Panc1 (cell line): Measurements from ENCODE around the gene PRTN3.

Source experiments
- SIN3A ChIP-seq: IDR thresholded peaks from 2 replicates; pipeline ENCODE4 v1.6.1; 2012; ENCODE audit warnings: low read depth, mild to moderate bottlenecking, low read length, moderate library complexity, borderline replicate concordance; ENCODE audit not compliant: insufficient read depth
- TF ChIP-seq, protein P1 (sequence below): fragments of 450-650 bp; IDR thresholded peaks from 2 replicates; pipeline ENCODE4 v1.5.1; 2017; ENCODE audit warnings: mild to moderate bottlenecking
- TF ChIP-seq, protein P2 (sequence below), 2 experiments: IDR thresholded peaks; 2 replicates each; pipeline ENCODE4 v1.6.1; 2011 to 2012; ENCODE audit warnings: low read depth in 2 of 2, control low read depth in 1 of 2, low read length in 1 of 2, mild to moderate bottlenecking in 1 of 2, moderate library complexity in 1 of 2; ENCODE audit not compliant: insufficient read depth in 1 of 2

DNA sequence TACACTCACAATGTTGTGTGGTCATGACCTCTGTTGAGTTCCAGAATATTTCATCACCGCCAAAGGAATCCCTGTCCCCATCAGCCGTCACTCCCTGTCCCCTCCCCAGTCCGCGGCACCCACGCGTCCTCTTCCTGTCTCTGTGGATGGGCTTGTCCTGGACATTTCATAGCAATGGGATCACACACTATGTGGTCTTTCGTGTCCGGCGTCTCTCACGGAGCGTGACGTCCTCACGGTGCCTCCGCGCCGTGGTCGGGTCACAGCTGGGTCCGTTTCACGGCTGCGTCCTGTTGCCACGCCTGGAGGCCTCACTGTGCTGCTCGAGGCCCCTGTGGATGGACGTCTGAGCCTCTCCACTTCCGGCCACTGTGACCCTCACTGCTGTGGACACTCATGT lies 6.6 kb upstream of the PRTN3 start:
- TF ChIP-seq, protein P1, sequence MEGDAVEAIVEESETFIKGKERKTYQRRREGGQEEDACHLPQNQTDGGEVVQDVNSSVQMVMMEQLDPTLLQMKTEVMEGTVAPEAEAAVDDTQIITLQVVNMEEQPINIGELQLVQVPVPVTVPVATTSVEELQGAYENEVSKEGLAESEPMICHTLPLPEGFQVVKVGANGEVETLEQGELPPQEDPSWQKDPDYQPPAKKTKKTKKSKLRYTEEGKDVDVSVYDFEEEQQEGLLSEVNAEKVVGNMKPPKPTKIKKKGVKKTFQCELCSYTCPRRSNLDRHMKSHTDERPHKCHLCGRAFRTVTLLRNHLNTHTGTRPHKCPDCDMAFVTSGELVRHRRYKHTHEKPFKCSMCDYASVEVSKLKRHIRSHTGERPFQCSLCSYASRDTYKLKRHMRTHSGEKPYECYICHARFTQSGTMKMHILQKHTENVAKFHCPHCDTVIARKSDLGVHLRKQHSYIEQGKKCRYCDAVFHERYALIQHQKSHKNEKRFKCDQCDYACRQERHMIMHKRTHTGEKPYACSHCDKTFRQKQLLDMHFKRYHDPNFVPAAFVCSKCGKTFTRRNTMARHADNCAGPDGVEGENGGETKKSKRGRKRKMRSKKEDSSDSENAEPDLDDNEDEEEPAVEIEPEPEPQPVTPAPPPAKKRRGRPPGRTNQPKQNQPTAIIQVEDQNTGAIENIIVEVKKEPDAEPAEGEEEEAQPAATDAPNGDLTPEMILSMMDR: no peak
- TF ChIP-seq SIN3A: no peak
- TF ChIP-seq, protein P2, sequence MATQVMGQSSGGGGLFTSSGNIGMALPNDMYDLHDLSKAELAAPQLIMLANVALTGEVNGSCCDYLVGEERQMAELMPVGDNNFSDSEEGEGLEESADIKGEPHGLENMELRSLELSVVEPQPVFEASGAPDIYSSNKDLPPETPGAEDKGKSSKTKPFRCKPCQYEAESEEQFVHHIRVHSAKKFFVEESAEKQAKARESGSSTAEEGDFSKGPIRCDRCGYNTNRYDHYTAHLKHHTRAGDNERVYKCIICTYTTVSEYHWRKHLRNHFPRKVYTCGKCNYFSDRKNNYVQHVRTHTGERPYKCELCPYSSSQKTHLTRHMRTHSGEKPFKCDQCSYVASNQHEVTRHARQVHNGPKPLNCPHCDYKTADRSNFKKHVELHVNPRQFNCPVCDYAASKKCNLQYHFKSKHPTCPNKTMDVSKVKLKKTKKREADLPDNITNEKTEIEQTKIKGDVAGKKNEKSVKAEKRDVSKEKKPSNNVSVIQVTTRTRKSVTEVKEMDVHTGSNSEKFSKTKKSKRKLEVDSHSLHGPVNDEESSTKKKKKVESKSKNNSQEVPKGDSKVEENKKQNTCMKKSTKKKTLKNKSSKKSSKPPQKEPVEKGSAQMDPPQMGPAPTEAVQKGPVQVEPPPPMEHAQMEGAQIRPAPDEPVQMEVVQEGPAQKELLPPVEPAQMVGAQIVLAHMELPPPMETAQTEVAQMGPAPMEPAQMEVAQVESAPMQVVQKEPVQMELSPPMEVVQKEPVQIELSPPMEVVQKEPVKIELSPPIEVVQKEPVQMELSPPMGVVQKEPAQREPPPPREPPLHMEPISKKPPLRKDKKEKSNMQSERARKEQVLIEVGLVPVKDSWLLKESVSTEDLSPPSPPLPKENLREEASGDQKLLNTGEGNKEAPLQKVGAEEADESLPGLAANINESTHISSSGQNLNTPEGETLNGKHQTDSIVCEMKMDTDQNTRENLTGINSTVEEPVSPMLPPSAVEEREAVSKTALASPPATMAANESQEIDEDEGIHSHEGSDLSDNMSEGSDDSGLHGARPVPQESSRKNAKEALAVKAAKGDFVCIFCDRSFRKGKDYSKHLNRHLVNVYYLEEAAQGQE (IDR thresholded peaks at IDR 0.05; ENCODE audit: insufficient read depth in 1 of 2, low read depth in 2 of 2, low read length in 1 of 2): no peak
